ENCODE data around the gene CSNK2A3.

DNA sequence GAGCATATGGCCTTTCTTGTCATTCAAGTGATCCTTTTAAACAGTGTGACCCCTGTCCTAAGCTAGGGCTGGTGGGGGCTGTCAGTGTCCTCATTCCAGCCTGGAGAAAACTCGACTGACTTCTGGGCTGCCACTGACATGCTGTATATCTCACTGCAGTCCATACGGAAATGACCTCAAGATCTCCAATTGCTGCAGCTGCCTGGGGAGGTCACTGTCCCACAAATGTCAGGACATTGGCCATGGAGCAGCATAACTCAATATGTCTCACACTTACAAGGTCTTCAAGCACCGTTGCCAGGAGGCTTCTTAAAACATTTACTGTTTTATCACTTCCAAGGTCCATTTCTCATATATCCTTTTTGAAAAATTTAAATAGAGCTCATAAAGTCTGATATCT, 27.8 kb upstream of the CSNK2A3 start:
- TF ChIP-seq CTCF (IDR thresholded peaks at IDR 0.05; ENCODE audit: poor library complexity) (no peak), EZH2 (IDR thresholded peaks at IDR 0.05; ENCODE audit: borderline replicate concordance) (no peak)
